Activated T-cell treated with anti-CD3 and anti-CD28 coated beads, Interleukin-2, amount 50 U/mL, for 1 hour (primary cell): ENCODE data around the gene HDAC4.

Source experiments
- DNase-seq: peaks from one replicate; pipeline ENCODE4 v3.0.0-alpha.2; 2020

Gene HDAC4

GRCh38 chr2:239365782-239366435 lies 34.9 kb downstream of the HDAC4 start:
- no peak for DNase-seq

DNA sequence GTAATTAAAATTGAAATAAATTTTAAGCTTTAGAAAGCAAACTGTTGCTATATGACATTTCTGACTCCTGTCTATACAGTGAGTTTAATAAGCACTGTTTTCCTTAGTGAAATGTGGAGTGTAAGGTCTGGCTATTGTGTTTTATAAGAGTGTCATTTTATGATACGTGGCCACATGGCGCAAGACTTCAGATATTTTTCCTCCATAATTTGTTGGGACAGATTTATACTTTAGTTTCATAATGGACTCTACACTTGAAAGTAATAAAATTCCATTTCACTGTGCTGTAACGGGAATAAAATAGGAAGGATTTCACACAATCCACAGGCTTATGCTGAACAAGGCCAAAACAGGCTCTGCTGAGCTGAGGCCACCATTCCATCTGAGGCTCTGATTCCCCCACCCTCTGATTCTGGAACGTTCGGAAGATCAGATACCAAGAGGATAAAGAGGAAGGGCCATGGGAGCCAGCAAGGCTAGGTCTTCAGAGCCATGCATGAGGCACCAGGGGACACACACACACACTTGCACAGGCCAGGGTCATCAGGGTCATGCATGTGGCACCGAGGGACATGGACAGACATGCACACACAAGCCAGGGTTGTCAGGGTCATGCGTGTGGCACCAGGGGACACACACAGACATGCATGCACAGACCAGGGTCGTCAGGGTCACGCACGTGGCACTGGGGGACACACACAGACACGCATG lies 35.6 kb downstream of the HDAC4 start:
- no peak for DNase-seq

DNA sequence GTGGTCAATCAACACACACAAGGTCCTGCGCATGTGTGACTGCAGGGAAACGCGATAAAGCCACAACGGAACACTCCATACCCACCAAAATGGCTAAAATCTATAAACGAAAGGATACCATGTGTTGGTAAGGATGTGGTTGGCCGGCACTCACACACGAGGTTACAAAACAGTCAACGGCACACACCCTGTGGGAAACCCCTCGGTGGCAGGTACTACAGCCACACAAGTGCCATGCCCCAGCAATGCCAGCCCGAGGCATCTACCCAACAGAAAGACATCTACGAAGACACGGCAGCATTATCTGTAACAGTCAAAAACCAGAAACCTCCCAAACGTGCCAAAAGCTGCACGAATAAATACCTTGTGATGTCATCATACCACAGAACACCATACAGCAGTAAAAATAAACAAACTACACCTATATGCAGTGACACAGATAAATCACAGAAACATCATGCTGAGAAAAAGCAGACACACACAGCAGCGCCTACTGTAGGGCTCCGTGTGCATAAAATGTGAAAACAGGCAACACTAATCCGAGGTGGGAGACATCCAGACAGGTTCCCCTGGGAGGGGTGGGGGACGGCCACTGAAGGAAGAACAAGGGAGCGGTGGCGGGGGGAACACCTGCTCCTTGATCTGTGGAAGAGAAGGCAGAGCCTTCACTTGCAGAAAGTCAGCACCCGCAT lies 36.7 kb downstream of the HDAC4 start:
- DNase-seq: no peak

GRCh38 chr2:239362507-239362906 lies 38.3 kb downstream of the HDAC4 start:
- no peak for DNase-seq

DNA sequence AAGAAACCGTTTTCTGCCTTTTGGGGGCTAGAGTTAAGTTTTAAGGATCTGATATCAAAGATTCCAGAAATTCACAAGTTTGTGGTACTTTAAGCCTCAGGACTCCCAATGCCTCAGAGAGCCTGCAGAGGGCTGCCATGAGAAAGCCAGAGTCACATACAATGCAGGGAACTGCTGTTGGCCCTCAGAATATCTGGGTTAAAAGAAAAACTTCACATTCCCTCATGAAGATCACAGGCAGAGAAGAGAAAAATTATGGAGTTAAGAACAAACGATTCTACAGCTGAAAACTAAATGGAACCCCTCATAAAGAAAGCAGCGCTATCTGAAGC lies 39.5 kb downstream of the HDAC4 start:
- DNase-seq: no peak

GRCh38 chr2:239360421-239361310 lies 40.2 kb downstream of the HDAC4 start:
- DNase-seq: no peak

GRCh38 chr2:239360008-239360407 lies 40.8 kb downstream of the HDAC4 start:
- DNase-seq: no peak

- DNase-seq: no peak
Measured at GRCh38 chr2:239359196-239359912, 41.5 kb downstream of the HDAC4 start.

GRCh38 chr2:239358062-239358754 lies 42.6 kb downstream of the HDAC4 start:
- DNase-seq: no peak

GRCh38 chr2:239355724-239356123 lies 45.1 kb downstream of the HDAC4 start:
- DNase-seq: no peak

DNA sequence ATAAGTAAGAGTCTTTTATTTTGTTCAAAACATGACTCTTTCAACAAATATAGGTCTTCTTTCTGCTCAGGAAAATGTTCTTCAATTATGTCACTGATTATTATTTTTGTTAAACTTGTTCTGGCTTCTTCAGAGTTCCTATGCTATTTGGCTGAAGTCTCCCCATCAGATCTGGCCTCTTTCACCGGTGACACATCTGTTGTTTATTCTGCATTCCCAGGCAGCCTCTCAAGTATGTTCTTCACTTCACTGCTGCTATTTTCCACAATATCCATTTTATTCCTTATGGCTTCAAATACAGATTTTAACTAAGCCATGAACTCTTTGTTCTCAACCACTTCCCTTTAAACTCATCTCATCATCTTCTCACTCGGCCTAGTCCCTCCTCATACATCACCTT lies 45.7 kb downstream of the HDAC4 start:
- DNase-seq: no peak

DNA sequence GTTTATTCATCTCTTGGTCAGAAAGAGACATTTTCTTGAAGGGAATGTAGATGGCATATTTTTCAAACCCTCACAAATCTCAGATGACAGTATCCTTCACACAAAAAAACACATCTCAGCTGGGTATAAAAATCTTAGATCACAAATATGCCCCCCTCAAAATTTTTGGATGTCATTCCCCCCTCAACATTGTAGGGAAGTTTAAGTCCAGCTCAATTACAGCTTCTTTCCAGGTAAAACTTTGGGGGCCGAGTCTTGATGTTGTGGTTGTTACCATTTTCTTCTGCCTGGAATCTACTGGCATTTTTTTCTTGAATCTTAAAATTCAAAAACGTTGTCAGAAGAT lies 46.1 kb downstream of the HDAC4 start:
- no peak for DNase-seq

GRCh38 chr2:239354132-239354790 lies 46.6 kb downstream of the HDAC4 start:
- DNase-seq: no peak

- no peak for DNase-seq
Measured at GRCh38 chr2:239353692-239354091, 47.1 kb downstream of the HDAC4 start.

GRCh38 chr2:239351687-239352086 lies 49.1 kb downstream of the HDAC4 start:
- DNase-seq: no peak

DNA sequence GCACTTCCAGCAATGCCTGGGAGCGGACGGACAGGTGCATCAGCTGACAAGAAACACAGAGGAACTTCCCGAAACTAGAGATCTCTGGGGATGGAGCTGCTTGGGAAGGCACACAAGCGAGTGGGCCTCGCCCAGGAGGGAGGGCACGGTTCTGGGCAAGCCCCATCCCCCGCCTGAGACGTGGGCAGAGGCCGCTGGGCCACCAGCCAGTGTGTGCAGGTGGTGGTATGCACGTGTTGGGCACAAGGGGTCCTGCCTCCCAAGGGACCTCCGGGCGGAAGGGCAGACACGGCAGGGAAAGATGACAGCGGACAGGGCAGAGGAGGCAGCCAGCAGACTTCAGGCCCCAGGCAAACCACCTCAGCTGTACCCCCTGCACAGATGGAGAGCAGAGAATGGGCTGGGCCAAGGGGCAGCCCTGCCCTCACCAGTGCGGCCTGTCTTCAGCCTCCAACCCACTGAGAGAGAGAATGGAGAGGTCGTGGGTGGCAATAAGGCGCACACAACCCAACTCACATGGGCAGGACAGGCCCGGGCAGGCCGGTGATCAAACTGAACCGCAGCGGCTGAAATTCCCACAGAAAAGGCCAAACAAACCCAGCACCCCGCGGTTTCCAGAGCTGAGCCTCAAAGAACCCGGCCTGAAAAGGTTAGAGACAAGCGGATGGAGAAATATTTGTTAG lies 51.2 kb downstream of the HDAC4 start:
- DNase-seq: no peak

GRCh38 chr2:239348563-239349452 lies 52.0 kb downstream of the HDAC4 start:
- no peak for DNase-seq

DNA sequence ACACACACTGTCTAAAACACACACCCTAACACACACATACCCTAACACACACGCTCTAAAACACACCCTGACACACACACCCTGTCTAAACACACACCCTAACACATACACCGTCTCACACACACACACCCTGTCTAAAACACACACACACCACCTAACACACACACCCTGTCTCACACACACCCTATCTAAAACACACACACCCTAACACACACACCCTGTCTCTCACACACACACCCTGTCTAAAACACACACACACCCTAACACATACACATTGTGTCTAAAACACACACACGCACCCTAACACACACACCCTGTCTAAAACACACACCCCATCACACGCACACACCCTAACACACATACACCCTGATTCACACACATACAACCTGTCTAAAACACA lies 54.1 kb downstream of the HDAC4 start:
- DNase-seq: no peak

GRCh38 chr2:239345251-239345650 lies 55.6 kb downstream of the HDAC4 start:
- DNase-seq: no peak

DNA sequence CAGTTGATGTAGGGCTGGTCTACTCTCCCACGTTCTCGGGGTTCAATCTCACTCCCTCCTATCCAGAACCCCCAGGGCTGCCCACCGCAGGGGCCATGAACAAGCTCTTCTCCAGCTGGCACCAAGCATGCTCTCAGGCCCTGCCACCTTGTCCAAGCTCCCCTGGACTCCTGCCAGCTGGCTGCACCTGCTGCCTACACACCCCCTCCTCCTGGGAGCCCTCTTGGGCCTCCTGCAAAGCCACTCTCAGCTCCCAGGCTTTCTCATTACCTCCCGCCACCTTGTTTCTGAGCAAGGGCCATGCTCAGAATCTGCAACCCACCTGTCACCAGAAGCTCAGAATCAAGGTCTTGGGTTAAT lies 56.0 kb downstream of the HDAC4 start:
- DNase-seq: no peak
